ENCODE results near the gene KBTBD6. TPM values are rescaled to one million over a fixed set of nuclear protein-coding genes. Genes with fewer than 3 reads are reported as not detected.

KBTBD6 gene, protein sequence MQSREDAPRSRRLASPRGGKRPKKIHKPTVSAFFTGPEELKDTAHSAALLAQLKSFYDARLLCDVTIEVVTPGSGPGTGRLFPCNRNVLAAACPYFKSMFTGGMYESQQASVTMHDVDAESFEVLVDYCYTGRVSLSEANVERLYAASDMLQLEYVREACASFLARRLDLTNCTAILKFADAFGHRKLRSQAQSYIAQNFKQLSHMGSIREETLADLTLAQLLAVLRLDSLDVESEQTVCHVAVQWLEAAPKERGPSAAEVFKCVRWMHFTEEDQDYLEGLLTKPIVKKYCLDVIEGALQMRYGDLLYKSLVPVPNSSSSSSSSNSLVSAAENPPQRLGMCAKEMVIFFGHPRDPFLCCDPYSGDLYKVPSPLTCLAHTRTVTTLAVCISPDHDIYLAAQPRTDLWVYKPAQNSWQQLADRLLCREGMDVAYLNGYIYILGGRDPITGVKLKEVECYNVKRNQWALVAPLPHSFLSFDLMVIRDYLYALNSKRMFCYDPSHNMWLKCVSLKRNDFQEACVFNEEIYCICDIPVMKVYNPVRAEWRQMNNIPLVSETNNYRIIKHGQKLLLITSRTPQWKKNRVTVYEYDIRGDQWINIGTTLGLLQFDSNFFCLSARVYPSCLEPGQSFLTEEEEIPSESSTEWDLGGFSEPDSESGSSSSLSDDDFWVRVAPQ
- total RNA-seq: 9.1 and 9.9 TPM in 2 replicates

DNA sequence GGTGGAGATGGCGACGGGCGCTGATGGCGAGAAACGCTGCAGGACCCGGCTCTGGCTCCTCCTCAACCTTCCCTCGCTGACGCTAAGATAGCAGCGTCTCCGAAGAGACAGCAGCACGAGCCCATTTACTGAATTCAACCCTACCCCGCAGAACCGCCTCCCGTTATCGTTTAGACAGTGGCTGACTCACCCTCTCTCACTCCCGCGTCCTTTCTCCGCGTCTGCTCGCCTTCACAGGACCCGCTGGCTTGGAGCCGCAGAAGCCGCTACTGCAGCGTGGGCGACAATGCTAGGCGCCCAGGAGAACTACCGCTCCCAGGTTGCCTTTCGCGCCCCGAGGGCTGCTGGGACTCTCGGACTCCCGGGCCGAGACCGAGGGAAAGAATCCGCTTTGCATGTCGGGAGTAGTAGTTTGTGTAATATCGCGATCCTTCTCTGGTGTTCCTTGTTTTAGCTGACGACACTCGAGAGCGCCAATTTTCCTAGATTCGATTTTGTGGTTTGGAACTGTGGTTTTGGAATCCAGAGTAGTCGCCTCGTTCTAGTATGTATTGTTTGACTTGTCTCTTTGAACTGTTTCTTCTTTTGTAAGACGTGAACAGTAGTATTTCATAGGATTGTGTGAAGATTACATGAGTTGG is at the start of gene KBTBD6:
Gene KBTBD6, minus strand, starts transcription at position 291 of the 641 bp plus-strand sequence. CDS start 291 bp downstream, outside the sequence.

Other genes starting within 250 kb of the KBTBD6 start
- gene ELF1, start 113.5 kb downstream of the KBTBD6 start, total RNA-seq: 18.0 and 20.2 TPM in 2 replicates
- 7.7 and 10.8 TPM in 2 replicates for gene WBP4, start 71.3 kb downstream of the KBTBD6 start, total RNA-seq
- 3.0 and 3.3 TPM in 2 replicates for gene KBTBD7, start 61.8 kb upstream of the KBTBD6 start, total RNA-seq
- gene MTRF1, start 130.8 kb upstream of the KBTBD6 start, total RNA-seq: 8.9 and 11.4 TPM in 2 replicates
- gene NAA16, start 178.5 kb upstream of the KBTBD6 start, total RNA-seq: 3.6 and 4.0 TPM in 2 replicates